Measurements from ENCODE around the gene FUZ. TPM values are rescaled to one million over a fixed set of nuclear protein-coding genes. Genes with fewer than 3 reads are reported as not detected.

The FUZ gene
- total RNA-seq, 4 donors from 2014 or later: 4.1 to 13.8 (median 12.3) TPM

GRCh38 chr19:49856574-49857021 is 43.5 kb upstream of the FUZ start:
- Histone ChIP-seq H3K9me3 (no peaks in the 10 kb centered on the region), H3K4me3 (no peak overlapping the region), H3K36me3 (peaks cover 0 to 70% (median 0%) of the 10 kb centered on the region in 3 donors), H3K27ac (no peak overlapping the region), H3K27me3 (no peaks in the 10 kb centered on the region), H3K4me1 (peaks cover 0 to 24% (median 6%) of the 10 kb centered on the region in 4 donors)
- DNase-seq: no peak
- TF ChIP-seq CTCF (IDR thresholded peaks at IDR 0.05): no peak
- TF ChIP-seq POLR2A (IDR thresholded peaks at IDR 0.05): no peak

- Histone ChIP-seq H3K4me3 (no peak overlapping the region), H3K9me3 (no peaks in the 10 kb centered on the region), H3K36me3 (peaks cover 0 to 63% (median 0%) of the 10 kb centered on the region in 3 donors), H3K4me1 (peaks cover 0 to 22% (median 6%) of the 10 kb centered on the region in 4 donors), H3K27ac (no peak overlapping the region), H3K27me3 (no peaks in the 10 kb centered on the region)
- no peak for TF ChIP-seq CTCF (IDR thresholded peaks at IDR 0.05)
- no peak for TF ChIP-seq POLR2A (IDR thresholded peaks at IDR 0.05)
- peak in 1 of 3 donors; percentile 40 for DNase-seq
Measured at GRCh38 chr19:49855676-49856573, 42.8 kb upstream of the FUZ start.

- Histone ChIP-seq H3K4me1 (peaks cover 0 to 17% (median 6%) of the 10 kb centered on the region in 4 donors), H3K9me3 (no peaks in the 10 kb centered on the region), H3K27ac (no peak overlapping the region), H3K27me3 (no peaks in the 10 kb centered on the region), H3K4me3 (no peak overlapping the region), H3K36me3 (peaks cover 0 to 57% (median 0%) of the 10 kb centered on the region in 3 donors)
- TF ChIP-seq POLR2A (IDR thresholded peaks at IDR 0.05): no peak
- TF ChIP-seq CTCF (IDR thresholded peaks at IDR 0.05): no peak
- DNase-seq: peak in 1 of 3 donors; percentile 45
Measured at GRCh38 chr19:49855277-49855675, 42.2 kb upstream of the FUZ start.

GRCh38 chr19:49854378-49855263 is 41.5 kb upstream of the FUZ start:
- DNase-seq: peak in 1 of 3 donors; percentile 48
- H3K9me3 ChIP-seq: no peaks in the 10 kb centered on the region
- H3K27ac ChIP-seq: no peak overlapping the region
- peaks cover 0 to 17% (median 6%) of the 10 kb centered on the region in 4 donors for H3K4me1 ChIP-seq
- no peak overlapping the region for H3K4me3 ChIP-seq
- H3K27me3 ChIP-seq: no peaks in the 10 kb centered on the region
- H3K36me3 ChIP-seq: peaks cover 0 to 50% (median 0%) of the 10 kb centered on the region in 3 donors
- TF ChIP-seq POLR2A (IDR thresholded peaks at IDR 0.05): no peak
- TF ChIP-seq CTCF (IDR thresholded peaks at IDR 0.05): no peak

GRCh38 chr19:49853852-49854377 is 40.8 kb upstream of the FUZ start:
- no peaks in the 10 kb centered on the region for H3K9me3 ChIP-seq
- peaks cover 0 to 43% (median 0%) of the 10 kb centered on the region in 3 donors for H3K36me3 ChIP-seq
- H3K4me1 ChIP-seq: peaks cover 0 to 17% (median 6%) of the 10 kb centered on the region in 4 donors
- H3K27ac ChIP-seq: no peak overlapping the region
- no peaks in the 10 kb centered on the region for H3K27me3 ChIP-seq
- no peak for DNase-seq
- no peak for TF ChIP-seq POLR2A (IDR thresholded peaks at IDR 0.05)
- no peak for TF ChIP-seq CTCF (IDR thresholded peaks at IDR 0.05)
- H3K4me3 ChIP-seq: no peak overlapping the region
